HG02943 (cell line): ENCODE results near the gene LTBP2.

Experiments used
- ATAC-seq: cut with Tn5 transposase; IDR thresholded peaks from one replicate; pipeline ENCODE4 v1.9.1; 2021; ENCODE audit warnings: mild to moderate bottlenecking, low read depth, moderate library complexity; ENCODE audit not compliant: unreplicated experiment

LTBP2 gene

GRCh38 chr14:74593241-74593953, 18.6 kb downstream of the LTBP2 start:
- ATAC-seq, result no peak

GRCh38 chr14:74592476-74593201, 19.4 kb downstream of the LTBP2 start:
- no peak for ATAC-seq

- no peak for ATAC-seq
Measured at GRCh38 chr14:74591899-74592298, 20.1 kb downstream of the LTBP2 start.

- ATAC-seq, result no peak
Measured at GRCh38 chr14:74591394-74591793, 20.6 kb downstream of the LTBP2 start.

GRCh38 chr14:74589291-74589879, 22.7 kb downstream of the LTBP2 start:
- ATAC-seq, result no peak

GRCh38 chr14:74587363-74587707, 24.7 kb downstream of the LTBP2 start:
- ATAC-seq, result no peak

- ATAC-seq, result no peak
Measured at GRCh38 chr14:74586681-74587362, 25.2 kb downstream of the LTBP2 start.

GRCh38 chr14:74585406-74586335, 26.4 kb downstream of the LTBP2 start:
- ATAC-seq, result no peak

GRCh38 chr14:74584951-74585350, 27.1 kb downstream of the LTBP2 start:
- ATAC-seq, result no peak

GRCh38 chr14:74583689-74584434, 28.2 kb downstream of the LTBP2 start:
- no peak for ATAC-seq

GRCh38 chr14:74582910-74583581, 29.0 kb downstream of the LTBP2 start:
- no peak for ATAC-seq

GRCh38 chr14:74580275-74580672, 31.8 kb downstream of the LTBP2 start:
- ATAC-seq, result no peak

GRCh38 chr14:74579447-74580274, 32.4 kb downstream of the LTBP2 start:
- no peak for ATAC-seq

GRCh38 chr14:74578479-74578878, 33.6 kb downstream of the LTBP2 start:
- no peak for ATAC-seq

- ATAC-seq, result no peak
Measured at GRCh38 chr14:74577948-74578275, 34.1 kb downstream of the LTBP2 start.

GRCh38 chr14:74577247-74577947, 34.6 kb downstream of the LTBP2 start:
- ATAC-seq, result no peak

- ATAC-seq, result no peak
Measured at GRCh38 chr14:74575936-74576335, 36.1 kb downstream of the LTBP2 start.

- ATAC-seq, result no peak
Measured at GRCh38 chr14:74575507-74575906, 36.5 kb downstream of the LTBP2 start.
